Dermis lymphatic vessel endothelial cell (primary cell): ENCODE results near the gene EIF4E2. TPM values are rescaled to one million over a fixed set of nuclear protein-coding genes. Genes with fewer than 3 reads are reported as not detected.

ENCODE experiments used
- total RNA-seq: library from RNA; depleted of rRNA; stranded (reverse); fragments of >200 nt; gene quantifications from 2 replicates; pipeline ENCODE4 v1.2.1, GENCODE V29; 2014

EIF4E2 gene, protein sequence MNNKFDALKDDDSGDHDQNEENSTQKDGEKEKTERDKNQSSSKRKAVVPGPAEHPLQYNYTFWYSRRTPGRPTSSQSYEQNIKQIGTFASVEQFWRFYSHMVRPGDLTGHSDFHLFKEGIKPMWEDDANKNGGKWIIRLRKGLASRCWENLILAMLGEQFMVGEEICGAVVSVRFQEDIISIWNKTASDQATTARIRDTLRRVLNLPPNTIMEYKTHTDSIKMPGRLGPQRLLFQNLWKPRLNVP
- total RNA-seq, result 101 and 111 TPM in 2 replicates

DNA sequence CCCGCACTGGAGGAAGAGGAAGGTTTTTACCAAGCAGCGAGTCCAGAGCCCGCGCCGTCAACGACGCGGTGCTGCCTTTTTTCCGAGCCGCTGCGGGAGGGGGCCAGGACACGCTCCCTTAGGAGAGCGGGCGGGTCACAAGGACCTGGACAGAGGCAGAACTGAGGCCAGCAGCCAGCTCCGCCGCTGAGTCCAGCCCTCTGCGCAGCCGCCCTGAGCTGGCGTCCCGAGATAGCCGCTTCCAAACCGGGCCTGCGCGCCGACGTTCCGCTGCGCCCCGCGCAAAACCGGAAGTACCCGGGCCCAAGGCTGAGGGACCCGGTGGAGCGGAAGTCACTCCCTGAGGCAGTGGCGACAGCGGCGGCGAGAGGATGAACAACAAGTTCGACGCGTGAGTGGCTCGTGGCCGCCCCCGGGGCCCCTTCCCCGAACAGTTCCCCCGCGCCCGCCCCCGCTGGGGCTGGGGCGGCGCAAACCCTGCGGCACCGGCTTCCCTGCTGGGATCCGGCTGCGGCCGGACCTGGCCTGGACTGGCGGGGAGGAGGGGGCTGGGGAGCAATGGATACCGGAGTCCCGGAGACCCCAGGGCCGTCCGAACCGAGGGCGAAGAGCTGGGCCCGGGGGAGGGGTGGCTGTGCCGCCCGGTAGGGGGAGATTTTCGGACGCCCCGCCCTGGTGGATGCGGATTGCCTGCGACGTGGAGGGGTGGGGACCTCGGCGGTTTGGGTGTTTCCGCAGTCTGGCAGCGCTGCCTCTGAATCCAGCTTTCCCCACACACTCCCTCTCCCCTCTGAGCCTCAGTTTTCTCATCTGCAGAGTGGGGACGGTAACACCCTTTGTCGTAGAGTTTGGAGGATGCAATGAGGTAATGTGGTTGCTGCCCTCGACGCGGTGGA, at the start of gene EIF4E2, which contains the start of gene TIGD1:
EIF4E2 (plus strand) TSS at position 336 of the 896 bp plus-strand sequence; CDS start at position 372, 36 bp downstream.
TIGD1 (minus strand) TSS at position 204 of the 896 bp plus-strand sequence. CDS start 675 bp downstream, outside the sequence.

GRCh38 chr2:232519581-232520438, 30.7 kb upstream of the EIF4E2 start, which contains the start of gene PRSS56:
TSS of gene PRSS56 (plus strand) at chr2:232520388. CDS start at chr2:232520599, 211 bp downstream.

DNA sequence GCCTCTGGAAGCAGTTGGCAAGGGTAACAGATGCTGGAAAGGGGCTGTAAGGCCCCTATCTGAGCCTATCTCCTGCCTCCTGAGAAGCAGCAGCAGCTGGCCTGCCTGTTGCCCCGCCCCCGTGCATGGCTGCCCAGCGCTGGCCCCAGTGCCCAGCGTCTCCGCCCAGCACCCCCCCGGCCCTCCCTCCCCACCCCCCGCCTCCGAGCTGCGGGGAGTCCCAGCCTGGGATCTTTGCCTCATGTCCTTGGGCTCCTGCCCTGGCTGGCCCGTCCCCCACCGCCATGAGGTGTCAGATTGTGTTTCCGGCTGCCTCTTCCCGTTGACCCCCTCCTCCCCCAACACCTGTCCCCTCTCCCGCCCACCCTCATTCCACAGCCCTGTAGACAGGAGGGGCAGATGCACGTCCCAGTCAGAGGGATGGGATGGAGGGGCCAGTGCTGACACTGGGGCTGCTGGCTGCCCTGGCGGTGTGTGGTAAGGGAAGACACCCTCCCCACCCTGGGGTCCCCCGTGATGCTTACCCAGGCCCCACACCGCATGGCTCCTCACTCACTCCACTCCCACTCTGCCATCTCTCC, 24.6 kb upstream of the EIF4E2 start, which contains the start of gene CHRND:
CHRND (plus strand) TSS at position 370 of the 581 bp plus-strand sequence; CDS start at position 426, 56 bp downstream.

GRCh38 chr2:232539298-232540231, 10.9 kb upstream of the EIF4E2 start, which contains the start of gene CHRNG:
TSS of gene CHRNG (plus strand) at chr2:232539692. CDS start at chr2:232539748, 56 bp downstream.

Other genes with a start within 250 kb of the EIF4E2 start
- not detected in 2 replicates for gene ALPP, start 171.9 kb upstream of the EIF4E2 start, total RNA-seq
- not detected in 2 replicates for gene ALPG, start 143.8 kb upstream of the EIF4E2 start, total RNA-seq
- not detected in 2 replicates for gene ALPI, start 94.5 kb upstream of the EIF4E2 start, total RNA-seq
- not detected in 2 replicates for gene ECEL1, start 62.9 kb upstream of the EIF4E2 start, total RNA-seq
- gene PRSS56, start 30.3 kb upstream of the EIF4E2 start, total RNA-seq, result not detected in 2 replicates
- gene CHRND, start 24.5 kb upstream of the EIF4E2 start, total RNA-seq, result not detected in 2 replicates
- gene CHRNG, start 11.0 kb upstream of the EIF4E2 start, total RNA-seq, result not detected in 2 replicates
- gene TIGD1, start 132 bp upstream of the EIF4E2 start, total RNA-seq, result 0.98 and 2.1 TPM in 2 replicates
- 0.11 TPM in 1 of 2 replicates, not detected in the other for gene EFHD1, start 82.9 kb downstream of the EIF4E2 start, total RNA-seq
- 50.7 and 53.4 TPM in 2 replicates for gene GIGYF2, start 146.6 kb downstream of the EIF4E2 start, total RNA-seq
- not detected in 2 replicates for gene KCNJ13, start 225.9 kb downstream of the EIF4E2 start, total RNA-seq